Stimulated activated CD4-positive, alpha-beta T cell treated with anti-CD3 and anti-CD28 coated beads, Interleukin-4, amount 100 ng/mL, for 24 hours (primary cell): ENCODE data around the gene TENM4.

Experiments
- DNase-seq: peaks from one replicate; pipeline ENCODE4 v3.0.0-alpha.2; 2020

Gene TENM4

DNA sequence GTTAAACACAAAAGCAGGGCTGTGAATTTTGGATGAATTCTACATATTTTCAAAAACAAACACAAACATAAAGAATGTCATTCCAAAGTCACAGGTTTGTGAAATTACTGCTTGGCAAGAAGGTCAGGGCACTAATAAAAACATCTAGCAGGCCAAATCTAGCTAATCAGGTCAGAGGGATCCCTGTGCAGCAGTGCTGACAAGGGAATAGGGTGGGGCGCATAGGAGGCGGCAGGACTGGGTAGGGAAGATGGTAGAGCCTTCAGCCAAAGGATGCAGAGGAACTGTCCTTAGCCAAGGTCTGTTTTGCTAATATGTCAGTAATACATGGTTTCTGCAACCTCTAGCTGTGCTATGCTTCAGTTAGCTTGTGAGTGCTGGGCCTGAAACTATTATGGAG is 396.6 kb downstream of the TENM4 start:
- no peak for DNase-seq

DNA sequence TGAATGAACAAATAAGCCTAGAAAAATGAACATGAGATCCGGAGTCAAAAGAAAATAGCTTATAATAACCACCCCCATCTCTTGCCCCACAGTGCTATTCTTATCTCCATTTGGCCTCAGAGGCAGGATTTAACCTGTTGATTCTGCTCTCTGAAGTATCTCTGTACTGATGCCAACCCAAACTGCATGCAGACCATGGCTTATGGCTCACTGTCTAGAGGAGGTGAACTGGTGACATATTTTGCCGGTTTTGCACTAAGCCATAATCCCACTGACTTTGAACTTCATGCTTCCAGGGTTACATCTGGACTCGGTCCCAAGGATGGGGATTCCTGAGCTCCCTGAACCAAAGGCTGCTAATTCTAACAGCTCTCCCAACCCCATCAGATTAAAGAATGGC is 397.1 kb downstream of the TENM4 start:
- DNase-seq = no peak

DNA sequence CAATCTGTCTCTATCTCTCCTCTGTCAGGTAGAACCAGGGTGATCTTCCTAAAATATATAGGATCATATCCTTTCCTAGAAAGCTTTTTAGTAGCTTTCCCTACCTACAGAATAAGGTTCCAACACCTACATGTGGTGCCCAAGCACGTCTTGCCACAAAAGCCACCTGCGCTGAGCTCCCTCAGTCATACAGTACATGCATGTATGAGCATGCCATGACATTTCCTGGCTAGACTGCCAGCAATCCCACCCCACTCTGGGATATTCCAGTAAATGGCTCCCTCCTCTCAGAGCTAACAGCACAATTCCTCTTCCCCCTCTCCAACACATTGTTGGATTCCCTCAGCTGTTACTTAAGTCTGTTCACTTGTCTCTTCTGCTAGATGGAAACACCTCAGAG is 398.0 kb downstream of the TENM4 start:
- DNase-seq = no peak

DNA sequence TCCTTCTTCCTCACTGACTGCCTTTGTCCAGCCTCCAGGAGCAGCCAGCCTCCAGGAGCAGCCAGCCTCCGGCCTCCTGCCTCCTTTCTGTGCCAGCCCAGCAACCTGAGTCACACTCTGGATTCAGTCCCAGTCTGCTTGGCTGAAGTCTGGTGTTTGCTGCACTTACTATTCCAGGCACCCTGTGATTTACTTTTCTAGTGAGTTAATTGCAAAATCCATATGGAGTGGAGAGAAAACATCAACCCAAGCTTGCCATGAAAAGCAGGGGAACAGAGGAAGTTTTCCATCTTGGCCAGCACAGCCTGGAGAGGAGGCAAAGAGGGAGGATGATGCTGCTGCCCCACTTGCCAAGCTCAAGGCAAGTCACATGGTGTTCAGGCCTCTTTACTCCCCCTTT is 400.5 kb downstream of the TENM4 start:
- no peak for DNase-seq

DNA sequence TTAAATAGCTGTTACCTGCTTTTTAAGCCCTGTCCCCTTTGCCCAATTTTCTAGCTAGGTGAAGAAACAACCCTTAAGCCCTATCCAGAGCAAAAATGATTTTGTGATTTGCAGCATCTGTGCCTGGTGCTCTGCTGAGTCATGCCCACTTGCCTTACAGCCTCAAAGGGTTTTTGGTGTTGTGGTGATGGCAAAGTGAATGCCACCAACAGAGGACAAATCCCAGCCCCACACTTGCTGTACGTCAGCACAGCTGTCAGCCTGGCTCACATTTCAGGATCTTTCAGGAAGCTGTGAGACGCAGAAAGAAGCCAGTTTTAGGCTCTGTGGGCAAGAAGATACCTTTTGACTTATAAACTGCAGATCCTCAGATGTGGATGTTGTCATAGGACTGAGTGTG is 401.7 kb downstream of the TENM4 start:
- DNase-seq = no peak

DNA sequence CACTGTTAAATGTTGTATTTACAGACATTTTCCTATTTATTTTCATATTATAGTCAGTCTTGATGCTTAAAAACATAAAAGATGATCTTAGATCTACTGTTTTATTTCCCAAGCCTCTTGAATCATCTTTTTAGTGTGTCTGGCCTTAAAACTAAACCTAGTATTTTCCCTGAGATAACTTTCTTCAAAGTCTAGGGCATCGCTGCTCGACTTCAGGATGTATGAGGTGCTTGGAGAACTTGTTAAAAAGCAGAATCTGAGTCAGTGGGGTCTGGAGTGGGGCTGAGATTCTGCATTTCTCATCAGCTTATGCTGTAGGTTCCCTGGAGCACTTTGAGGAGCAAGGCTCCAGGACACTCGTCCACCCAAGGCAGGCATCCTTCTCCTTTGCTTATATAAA is 404.9 kb downstream of the TENM4 start:
- DNase-seq = no peak

DNA sequence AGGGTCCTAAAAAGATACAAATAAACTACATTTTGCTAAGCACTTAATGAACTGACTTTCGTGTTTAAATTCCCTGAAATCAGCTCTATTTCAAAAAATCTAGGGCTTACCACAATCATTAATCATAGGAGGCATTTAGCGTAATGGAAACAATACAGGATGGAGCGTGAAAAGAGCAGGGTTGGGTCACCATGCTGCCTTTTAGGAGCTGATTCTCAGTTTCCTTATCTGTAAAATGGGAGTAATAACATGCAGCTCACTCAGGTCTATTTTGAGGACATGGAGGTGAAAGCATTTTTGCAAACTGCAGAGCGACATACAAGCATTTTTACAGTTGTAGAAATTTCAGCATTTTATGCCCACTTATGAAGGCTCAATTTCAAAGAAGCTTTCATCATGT is 407.0 kb downstream of the TENM4 start:
- DNase-seq = no peak

DNA sequence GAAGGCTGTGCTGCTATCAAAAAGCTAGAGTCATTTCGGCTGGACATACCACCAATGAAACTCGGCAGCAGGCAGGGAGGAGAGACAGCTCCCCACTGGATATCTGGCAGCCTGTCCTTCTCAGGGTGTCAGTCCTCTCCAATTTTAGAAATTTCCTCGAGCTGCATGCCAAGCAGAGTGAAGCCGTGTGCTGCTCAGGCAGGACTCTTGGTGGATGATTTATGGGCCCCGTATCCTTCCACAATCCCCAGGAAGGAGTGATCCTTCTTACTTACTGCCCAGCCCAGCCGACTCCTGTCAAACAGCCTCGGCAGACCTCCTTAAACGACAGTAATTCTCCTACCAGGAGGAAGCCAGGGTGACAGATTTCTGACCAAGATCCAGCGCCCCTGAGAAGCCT is 410.4 kb downstream of the TENM4 start:
- DNase-seq = no peak

DNA sequence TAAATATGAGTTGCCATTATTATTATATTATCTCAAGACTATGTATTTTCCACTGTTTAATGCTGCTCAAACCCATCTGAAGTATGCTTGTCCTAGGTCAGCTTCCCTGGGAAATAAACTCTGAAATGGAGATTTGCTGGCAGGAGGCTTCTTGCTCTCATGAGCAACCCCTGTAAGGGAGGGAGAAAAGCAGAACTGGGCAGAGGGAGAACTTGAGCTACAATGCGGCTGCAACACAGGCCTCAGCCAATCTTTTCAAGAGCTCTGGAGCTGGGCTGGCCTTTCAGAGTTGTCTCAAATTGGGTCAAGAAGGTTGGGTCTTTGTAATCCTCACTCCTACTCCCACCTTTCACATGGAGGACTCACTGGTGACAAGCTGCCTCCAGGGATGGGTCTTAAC is 412.6 kb downstream of the TENM4 start:
- no peak for DNase-seq

DNA sequence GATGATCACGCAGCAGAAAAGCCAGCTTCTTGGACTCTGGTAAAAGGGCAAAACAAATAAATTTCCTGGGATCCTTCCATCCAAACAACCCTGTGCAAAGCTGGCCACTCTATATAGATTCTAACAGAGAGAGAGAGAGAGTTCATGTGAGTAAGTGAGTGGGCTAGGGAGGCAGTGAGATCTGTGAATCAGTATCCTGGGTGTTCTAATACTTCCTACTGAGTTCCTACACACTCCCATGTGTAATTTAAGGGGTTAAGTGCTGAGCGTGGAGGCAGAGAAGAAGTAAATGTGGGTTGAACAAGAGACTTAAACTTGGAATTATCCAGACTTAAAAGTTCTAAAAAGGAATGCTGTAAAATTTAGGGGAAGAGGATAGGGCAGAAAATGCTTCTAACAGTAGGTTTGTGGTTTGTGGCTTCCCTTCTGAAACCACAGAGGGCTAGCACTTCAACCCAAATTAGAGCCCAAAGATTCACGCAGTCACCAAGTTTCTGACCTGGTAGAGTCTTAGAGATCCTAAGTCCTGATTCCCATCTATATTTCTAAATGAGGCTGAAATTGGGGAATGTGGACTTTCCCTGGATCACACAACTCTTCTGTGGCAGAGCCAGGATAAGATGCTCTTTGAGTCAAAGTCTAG is 413.9 kb downstream of the TENM4 start:
- no peak for DNase-seq

DNA sequence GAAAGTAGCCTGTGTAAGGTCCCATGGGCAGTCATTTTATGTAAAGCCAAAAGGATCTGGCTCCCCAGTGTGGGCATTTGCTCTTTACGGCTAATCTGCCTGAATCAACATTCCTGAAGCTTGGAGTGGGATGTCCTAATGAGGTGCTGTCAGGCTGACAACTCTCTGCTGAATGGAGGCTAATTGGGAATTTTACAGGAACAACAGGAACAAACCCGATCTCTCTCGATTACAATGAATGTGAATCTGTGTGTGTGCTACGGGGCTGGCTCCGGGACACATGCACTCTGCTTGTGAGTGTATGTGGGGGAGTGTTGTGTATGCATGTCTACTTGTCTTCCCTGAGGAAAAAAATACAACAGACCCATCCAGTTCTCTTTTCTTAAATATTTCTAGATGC is 415.2 kb downstream of the TENM4 start:
- DNase-seq = no peak

DNA sequence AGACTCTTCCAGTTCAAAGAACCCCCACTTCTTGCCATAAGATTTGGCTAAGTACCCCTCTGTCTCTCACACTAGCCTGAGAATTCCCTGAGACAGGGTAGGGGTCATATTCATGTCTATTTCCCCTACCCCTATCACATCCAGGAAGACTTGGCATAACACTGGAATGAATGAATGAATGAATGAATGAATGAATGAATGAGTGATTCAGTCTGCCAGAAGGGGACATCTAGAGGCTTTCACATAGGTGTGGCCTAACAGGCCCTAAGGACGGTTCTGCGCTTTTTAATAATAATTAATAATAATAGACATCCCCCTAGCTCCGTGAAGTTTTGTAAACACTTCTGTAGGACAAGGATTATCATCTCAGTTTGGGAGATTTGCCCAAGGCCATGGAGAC is 415.7 kb downstream of the TENM4 start:
- no peak for DNase-seq

DNA sequence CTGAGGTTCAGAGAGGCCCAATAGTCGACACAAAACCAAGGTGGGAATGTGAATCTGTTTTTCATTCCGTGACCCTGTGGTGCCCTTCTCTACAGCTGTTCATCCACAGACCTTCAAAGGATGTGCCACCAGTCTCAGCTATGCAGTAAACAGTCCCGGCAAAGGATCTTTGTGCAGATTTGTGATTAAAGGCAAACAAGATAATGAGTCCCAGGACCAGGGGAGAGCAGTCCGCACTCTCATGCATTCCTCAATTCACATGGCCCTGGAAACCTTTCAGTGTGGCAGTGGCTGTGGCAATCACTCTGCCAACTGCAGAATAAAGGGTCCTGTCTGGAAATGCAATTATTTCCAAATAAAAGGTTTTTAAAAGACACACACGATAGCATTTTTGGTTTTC is 418.6 kb downstream of the TENM4 start:
- DNase-seq = no peak

DNA sequence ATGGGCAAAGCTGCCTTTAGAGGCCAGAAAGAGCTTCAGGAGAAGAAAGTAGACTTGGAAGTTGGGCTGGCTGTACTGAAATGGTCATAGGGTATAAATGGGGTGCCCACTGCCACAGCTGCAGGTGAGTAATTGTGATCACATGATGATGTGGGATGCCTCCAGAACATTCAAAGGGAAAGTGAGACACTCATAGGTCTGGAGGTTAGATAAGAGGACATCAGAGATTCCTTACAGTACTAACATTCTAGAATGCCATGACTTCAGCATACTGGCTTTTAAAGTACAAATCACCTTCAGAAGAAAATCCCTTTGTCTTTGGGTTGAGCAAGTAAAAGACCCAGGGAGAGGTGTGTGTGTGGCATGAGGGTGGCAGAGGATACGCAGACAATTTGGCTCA is 419.2 kb downstream of the TENM4 start:
- DNase-seq = no peak

DNA sequence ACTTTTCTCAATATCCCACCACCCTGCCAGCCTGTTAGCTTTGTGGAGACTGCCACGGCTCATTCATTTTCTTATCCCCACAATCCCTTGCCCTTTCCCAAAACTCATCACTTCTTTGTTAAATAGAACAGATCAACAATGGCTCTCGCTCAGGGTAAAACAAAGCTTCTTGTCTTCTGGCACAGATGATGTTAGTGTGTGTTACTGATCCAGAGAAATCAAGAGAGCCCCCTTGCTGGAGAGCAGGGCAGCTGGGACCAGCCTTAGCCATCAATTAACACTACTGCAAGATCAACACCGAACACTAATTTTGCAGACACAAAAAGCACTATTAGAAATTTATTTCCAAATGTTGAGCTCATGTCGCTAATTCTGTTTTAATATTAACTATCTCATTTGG is 420.9 kb downstream of the TENM4 start:
- no peak for DNase-seq

DNA sequence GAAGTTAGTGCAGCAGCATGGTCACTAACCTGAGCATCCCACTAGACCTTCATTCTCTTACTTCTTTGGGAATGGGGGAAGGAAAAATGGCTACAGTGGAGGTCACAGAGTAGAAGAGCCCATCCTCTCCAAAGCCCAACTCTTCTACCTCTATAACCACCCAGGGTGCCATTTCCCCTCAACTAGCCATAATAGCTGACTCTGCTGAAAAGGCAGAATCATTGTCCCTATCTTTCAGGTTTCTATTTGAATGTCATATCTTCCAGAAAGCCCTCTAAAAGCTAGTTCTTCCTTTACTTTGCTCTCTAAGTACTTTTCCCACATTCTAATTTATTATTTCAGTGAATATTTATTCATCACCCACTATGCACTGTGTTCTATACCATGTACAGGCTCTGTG is 421.6 kb downstream of the TENM4 start:
- DNase-seq = no peak

DNA sequence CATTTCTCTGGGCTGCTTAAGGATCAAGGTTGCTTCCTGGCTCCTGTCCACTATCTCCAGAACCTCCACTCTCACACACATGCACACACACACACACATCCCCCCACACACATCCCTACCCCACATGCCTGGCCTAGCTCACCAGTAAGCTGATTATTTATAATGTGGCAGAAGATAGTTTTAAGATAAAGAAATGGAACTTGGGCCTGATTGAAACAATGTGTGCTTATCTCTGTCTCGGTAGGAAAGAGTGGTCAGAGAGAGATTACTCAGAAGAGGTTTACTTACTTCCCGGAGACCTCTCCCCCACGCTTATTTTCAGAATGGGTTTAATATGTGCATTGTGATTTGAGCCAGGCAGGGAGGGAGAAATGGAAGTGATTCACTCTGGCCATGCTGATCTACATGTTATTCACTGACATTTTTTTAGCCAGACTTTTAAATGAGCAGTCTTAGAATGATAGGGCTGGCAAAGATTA is 422.4 kb downstream of the TENM4 start:
- DNase-seq = no peak

DNA sequence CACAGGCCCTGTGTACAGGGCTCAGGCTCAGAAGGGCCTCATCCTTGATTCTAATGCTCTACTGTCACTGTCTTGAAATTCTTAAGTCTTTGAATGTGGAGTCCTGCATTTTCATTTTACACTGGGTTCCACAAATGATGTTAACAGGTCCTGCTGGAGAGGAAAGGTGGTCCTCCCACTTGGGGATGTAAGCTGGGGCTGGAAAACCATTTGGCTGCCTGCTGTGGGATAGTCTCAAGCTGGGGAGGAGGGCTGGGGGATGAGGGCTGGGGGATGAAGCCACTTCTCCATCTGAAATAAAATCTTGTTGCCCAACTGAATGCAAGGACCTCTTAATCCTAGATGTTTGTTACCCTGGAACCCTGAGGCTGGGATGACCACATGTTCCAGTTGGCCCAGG is 423.0 kb downstream of the TENM4 start:
- DNase-seq = no peak

DNA sequence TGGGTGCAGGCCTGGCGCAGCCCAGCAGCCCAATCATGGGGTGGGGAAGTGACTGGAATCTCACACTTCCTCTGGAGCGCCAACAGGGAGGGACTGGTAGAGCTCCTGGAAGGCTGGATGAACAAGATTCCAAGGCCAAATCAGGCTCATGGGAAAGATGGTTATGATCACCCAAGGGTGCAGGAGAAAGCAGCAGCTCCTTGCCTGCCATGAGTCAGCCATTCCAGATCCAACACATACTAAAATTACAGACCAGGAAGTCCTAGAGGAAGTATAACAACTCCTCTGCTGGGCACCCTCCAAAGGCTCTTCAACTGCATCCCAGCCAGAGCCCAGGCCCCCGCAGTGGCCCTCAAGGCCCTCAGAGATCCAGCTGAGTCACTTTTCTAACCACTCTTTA is 427.3 kb downstream of the TENM4 start:
- DNase-seq = no peak

DNA sequence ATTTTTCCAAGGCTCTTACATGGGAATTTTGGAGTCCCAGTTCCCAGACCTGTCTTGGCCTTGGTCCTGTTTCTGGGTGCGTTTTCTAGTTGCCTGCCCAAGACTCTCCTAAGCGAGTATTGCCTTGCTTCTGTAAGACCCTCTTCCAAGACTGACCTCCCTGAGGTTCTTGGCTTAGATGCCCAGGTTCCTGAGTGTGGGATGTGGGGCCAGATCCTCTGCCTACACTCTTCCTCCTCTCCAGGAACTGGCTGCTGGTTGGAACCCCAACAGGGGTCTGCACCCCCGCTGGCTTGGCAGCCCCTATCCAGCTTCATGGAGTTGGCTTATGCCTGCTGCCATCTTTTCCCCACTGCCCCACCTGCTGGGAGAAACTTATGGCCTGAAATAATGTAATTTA is 429.5 kb downstream of the TENM4 start:
- no peak for DNase-seq

DNA sequence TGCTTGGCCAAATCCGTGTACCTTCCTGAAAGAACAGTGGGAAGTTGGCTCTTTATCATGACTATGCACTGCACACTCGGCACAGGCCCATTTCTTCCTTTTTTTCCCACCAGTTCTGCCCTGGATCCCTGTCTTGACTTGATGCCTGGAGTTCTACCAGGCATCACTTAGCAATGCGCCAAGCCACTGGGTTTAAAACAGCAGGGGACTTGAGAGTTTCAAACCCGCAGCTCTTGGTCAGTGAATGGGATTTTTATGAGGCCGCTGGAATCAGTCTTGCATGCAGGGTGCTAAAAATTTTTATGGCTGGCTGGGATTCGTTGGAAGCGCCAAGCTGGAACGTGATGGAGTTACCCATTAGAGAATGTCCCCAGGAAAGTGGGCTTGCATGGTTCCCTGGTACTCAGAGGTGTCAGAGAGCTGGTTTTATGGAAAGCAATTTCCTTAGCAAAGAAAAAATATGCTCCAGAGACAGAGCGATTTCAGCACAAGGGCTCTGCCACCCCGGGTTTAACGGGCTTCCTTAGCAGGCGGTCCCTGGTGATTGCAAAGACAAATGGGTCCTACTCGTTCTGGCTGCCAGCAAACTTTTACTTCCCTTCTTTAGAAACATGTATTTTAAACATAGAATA is 432.9 kb downstream of the TENM4 start:
- no peak for DNase-seq

DNA sequence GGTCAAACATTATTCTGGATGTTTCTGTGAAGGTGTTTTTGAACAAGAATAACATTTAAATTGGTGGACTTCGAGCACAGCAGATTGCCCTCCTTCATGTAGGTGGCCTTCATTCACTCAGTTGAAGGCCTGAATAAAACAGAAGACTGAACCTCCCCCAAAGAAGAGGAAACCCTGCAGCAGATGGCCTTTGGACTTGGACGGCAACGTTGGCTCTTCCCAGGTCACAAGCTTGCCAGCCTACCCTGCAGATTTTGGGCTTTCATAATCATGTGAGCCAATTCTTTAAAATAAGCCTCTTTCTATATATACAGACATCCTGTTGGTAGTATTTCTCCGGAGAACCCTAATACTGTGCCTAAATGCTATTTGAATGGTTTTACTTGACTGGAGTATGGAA is 434.0 kb downstream of the TENM4 start:
- no peak for DNase-seq

DNA sequence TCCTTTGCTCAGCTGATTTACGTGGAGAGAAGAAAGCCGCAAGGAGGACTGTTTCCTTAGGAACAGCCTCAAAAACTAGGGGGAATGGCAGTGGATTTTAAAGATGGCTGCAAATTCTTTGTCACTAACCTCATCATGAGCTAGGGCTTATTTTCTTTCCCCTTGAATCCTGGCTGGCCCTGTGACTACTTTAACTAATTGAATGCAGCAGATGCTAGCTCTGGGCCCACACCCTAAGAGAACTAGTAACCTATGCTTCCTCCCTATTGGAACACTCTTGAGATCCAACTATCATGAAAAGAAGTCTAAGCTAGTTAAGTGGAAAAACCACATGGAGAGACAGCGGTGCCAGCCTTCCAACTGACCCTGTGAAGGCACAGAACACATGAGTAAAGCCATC is 444.8 kb downstream of the TENM4 start:
- DNase-seq = no peak

DNA sequence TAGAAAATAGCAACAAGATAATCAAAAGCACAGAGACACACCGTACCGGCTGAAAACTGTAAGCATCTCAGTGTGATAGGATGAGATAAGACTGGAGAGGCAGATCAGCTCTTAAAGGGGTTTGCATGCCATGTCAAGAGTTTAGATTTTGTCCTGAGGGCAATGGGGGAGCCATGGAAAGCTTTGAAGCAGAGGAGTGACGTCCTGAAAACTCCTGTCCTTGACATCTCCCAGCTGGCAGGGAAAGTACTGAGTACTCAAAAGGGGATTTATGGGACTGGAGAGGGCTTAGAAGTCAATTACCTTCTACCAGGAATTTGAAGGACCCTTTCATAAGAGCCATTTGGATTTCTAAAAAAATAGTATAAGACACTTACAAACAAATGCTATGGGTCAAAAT is 445.7 kb downstream of the TENM4 start:
- no peak for DNase-seq

DNA sequence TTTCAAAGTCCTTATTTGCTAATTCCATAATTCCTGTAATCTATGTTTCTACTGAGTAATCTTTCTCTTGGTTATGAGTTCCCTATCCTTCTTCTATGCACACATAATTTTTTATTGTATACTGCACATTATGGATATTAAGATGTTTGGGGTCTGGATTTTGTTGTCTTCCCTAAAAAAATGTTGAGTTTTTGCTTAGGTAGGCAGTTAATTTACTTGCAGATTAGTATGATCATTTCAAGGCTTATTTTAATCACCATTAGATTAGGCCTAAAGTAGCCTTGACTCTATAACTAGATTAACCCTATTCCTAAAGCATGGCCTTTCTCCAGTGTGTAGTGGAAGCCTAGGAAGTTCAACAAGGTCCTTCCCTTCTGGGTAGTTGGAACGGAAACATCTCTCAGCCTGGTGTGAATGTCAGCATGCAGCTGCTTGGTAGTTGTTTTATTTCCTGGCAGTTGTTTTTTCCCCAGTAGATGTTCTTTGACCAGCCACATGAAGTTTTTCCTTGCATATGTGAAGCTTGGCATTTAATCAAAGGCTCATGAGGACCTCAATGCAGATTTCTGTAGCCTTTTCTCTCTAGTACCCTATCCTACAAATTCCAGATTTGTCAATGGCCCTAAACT is 446.9 kb downstream of the TENM4 start:
- no peak for DNase-seq
